ENCODE measurements around the gene CAMTA1.

CAMTA1 gene

DNA sequence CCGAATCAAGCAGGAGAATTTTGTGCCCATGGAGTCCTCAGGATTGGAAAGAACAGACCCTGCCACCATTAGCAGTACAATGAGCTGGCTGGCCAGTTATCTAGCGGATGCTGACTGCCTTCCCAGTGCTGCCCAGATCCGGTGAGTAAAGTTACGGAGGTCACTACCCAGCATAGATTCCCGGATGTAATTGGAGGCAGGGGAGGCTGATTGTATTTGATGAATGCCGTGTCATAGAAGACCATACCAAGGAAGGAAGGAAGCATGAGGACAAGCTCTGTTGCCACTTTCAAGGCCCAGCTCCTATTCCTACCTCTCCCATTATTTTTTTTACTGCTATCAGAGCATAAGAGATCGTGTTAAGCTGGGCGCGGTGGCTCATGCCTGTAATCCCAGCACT, 959.6 kb downstream of the CAMTA1 start:
- FAIRE-seq (no peak), DNase-seq (ENCODE audit: insufficient read length, low spot score) (no peak)
- TF ChIP-seq, protein P1, sequence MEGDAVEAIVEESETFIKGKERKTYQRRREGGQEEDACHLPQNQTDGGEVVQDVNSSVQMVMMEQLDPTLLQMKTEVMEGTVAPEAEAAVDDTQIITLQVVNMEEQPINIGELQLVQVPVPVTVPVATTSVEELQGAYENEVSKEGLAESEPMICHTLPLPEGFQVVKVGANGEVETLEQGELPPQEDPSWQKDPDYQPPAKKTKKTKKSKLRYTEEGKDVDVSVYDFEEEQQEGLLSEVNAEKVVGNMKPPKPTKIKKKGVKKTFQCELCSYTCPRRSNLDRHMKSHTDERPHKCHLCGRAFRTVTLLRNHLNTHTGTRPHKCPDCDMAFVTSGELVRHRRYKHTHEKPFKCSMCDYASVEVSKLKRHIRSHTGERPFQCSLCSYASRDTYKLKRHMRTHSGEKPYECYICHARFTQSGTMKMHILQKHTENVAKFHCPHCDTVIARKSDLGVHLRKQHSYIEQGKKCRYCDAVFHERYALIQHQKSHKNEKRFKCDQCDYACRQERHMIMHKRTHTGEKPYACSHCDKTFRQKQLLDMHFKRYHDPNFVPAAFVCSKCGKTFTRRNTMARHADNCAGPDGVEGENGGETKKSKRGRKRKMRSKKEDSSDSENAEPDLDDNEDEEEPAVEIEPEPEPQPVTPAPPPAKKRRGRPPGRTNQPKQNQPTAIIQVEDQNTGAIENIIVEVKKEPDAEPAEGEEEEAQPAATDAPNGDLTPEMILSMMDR (IDR thresholded peaks at IDR 0.05; ENCODE audit: insufficient read depth, missing control alignments), result no peak

DNA sequence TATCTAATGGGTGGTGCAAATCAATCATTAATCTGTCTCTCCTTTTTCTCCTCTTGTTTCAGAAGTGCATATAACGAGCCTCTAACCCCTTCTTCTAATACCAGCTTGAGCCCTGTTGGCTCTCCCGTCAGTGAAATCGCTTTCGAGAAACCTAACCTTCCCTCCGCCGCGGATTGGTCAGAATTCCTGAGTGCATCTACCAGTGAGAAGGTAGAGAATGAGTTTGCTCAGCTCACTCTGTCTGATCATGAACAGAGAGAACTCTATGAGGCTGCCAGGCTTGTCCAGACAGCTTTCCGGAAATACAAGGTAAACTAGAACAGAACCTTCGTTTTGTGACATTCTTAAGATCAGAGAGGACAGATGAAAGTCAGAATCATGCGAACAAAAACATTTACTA, 960.5 kb downstream of the CAMTA1 start:
- DNase-seq (ENCODE audit: insufficient read length, low spot score) (no peak), FAIRE-seq (no peak)
- TF ChIP-seq, protein P1 (IDR thresholded peaks at IDR 0.05; ENCODE audit: insufficient read depth, missing control alignments), result no peak

DNA sequence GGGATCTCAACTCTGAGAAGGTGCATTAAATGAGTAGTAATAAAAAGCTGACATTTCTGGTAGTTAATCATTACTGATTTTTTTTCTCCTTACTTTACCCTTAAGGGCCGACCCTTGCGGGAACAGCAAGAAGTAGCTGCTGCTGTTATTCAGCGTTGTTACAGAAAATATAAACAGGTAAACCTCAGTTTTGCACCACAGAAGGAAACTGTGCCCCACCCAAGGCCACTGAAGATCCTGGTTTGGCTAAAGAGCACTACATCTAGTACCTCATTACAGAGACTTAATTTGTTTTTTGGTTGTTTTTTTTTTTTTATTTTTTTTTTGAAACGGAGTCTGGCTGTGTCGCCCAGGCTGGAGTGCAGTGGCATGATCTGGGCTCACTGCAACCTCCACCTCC, 962.4 kb downstream of the CAMTA1 start:
- DNase-seq (ENCODE audit: insufficient read length, low spot score), result no peak
- TF ChIP-seq, protein P1 (IDR thresholded peaks at IDR 0.05; ENCODE audit: insufficient read depth, missing control alignments), result no peak
- no peak for FAIRE-seq

DNA sequence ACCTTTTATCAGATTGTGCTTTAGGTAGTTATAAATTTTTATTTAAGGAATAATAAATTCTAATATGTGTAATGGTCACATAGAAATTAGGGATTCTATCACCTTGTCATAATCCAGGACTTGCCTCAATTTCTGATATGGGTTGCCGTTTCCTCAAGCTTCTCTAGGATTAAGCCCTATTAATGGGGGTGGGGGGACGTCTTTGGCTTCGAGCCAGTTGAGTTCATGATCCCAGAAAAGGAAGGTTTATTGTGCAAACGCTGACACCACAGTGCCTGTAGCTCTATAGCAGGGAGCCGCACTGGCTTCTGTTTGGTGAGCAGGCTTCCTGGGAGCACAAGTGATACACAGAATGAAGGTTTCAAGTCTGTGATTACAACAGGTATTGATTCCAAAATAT, 963.9 kb downstream of the CAMTA1 start:
- no peak for FAIRE-seq
- no peak for DNase-seq (ENCODE audit: insufficient read length, low spot score)

DNA sequence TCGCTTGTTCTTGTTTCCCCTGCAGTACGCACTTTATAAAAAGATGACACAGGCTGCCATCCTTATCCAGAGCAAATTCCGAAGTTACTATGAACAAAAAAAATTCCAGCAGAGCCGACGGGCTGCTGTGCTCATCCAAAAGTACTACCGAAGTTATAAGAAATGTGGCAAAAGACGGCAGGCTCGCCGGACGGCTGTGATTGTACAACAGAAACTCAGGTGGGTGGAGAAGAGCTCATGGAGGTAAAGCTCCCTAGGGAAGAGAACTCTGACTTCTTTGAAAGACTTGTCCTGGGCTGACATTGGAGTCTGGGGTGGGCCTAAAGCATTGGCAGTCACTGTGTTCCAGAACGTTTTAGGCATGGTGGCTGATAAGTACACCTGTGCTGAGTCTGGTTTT, 965.9 kb downstream of the CAMTA1 start:
- DNase-seq (ENCODE audit: insufficient read length, low spot score) (no peak), FAIRE-seq (no peak)
- TF ChIP-seq, protein P1 (IDR thresholded peaks at IDR 0.05; ENCODE audit: insufficient read depth, missing control alignments), result no peak

More for the DNA sequence above, 963.9 kb downstream of the CAMTA1 start:
- TF ChIP-seq, protein P1 (IDR thresholded peaks at IDR 0.05; ENCODE audit: insufficient read depth, missing control alignments), result no peak

DNA sequence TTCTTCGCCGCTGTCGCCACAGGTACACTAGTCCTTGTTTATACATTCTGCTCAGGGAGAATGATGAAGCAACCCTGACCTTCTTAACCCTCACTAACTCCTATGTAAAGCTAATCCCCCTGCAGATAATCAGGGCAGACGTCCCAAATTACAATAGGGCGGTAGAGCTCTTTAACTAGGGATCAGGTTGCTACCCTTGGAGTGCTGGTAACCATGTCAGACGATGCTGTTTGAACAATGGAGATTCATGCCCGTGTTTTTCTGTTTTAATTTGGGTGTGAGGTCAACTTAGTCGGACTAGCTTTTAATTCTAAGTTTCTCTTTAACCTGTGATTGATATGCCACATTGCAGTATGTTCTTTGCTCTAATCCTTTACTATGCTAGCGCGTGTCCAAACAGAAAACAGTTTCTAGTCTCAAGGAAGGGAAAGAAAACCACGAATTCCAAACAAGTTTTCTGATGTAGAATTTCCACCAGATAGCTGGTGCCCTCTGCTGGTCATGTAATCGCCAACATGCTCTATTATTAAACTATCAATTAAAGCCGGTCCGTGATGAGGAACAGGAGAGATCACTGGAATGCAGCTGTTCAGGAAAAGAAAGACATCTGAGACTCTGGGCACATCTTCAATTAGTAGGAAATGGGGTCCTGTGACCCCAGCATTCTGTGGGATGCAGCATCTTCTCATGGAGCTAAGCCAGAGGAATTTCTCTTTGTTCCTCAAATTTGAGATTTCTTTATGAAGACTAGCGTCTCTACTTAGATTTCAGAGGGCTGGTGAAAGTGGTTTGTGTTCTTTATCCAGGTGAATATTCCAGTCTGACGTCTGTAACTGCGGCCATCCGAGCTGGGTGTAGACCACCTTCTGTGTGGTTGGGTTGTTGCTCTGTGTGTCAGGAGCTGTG, 967.5 kb downstream of the CAMTA1 start:
- TF ChIP-seq, protein P1 (IDR thresholded peaks at IDR 0.05; ENCODE audit: insufficient read depth, missing control alignments), result peak; percentile 80
- DNase-seq (ENCODE audit: insufficient read length, low spot score), result no peak

DNA sequence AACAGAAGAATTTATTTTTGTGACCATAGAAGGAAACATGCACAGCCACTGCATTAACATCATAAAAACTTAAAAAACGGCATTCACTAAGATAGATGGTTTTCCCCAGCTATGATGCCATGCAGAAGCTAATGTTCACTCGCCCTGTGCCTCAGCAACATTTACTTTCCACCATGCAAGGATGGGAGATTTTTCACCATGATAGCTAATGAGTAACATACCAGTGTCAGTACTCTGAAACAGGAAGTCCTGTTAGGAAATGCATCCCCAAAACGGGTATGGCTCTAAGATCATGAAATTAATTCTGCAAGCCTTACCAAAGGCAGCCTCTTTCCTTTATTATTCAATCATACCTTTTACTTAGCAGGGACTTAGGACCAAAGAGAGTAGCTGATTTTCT, 968.4 kb downstream of the CAMTA1 start:
- DNase-seq (ENCODE audit: insufficient read length, low spot score) (no peak), FAIRE-seq (no peak)

More for the DNA sequence above, 967.5 kb downstream of the CAMTA1 start:
- FAIRE-seq, result no peak

More for the DNA sequence above, 968.4 kb downstream of the CAMTA1 start:
- TF ChIP-seq, protein P1 (IDR thresholded peaks at IDR 0.05; ENCODE audit: insufficient read depth, missing control alignments), result no peak
